SJCRH30 (cell line): ENCODE data around the gene TMSB4X. TPM values are rescaled to one million over a fixed set of nuclear protein-coding genes. Genes with fewer than 3 reads are reported as not detected.
A peak's percentile ranks its signal among the peaks of the same experiment; 100 is the strongest.
"Not testable (repeated sequence)": the region's sequence is repeated elsewhere in the genome, so short reads cannot be mapped to it uniquely, and the experiment has no call there.

ENCODE experiments used
- DNase-seq, 2 experiments: peaks; one replicate each; pipeline ENCODE4 v3.0.0-alpha.2; 2015 to 2020
- H3K27ac ChIP-seq: fragments of 250-450 bp; sonication (Bioruptor Pico); 2 replicates; pipeline ENCODE4 v1.5.1; 2020; ENCODE audit warnings: mild to moderate bottlenecking, moderate library complexity
- H3K27me3 ChIP-seq: fragments of 250-450 bp; sonication (Bioruptor Pico); 2 replicates; pipeline ENCODE4 v1.5.1; 2020; ENCODE audit warnings: mild to moderate bottlenecking, moderate library complexity
- H3K36me3 ChIP-seq: fragments of 250-450 bp; sonication (Bioruptor Pico); 2 replicates; pipeline ENCODE4 v1.5.1; 2020; ENCODE audit warnings: mild to moderate bottlenecking, moderate library complexity
- H3K4me1 ChIP-seq: fragments of 250-450 bp; sonication (Bioruptor Pico); 2 replicates; pipeline ENCODE4 v1.5.1; 2020; ENCODE audit warnings: mild to moderate bottlenecking, moderate library complexity
- H3K4me3 ChIP-seq: fragments of 250-450 bp; sonication (Bioruptor Pico); 2 replicates; pipeline ENCODE4 v1.5.1; 2020; ENCODE audit warnings: mild to moderate bottlenecking, moderate library complexity
- H3K9me3 ChIP-seq: fragments of 250-450 bp; sonication (Bioruptor Pico); replicated peaks from 2 replicates; pipeline ENCODE4 v1.5.1; 2020; ENCODE audit warnings: mild to moderate bottlenecking, moderate library complexity
- total RNA-seq: library from RNA; depleted of rRNA; stranded (reverse); fragments of >200 nt; shearing (Covaris generic); gene quantifications from 2 replicates; pipeline ENCODE4 v1.2.3, GENCODE V29; 2014

TMSB4X gene
- total RNA-seq, 1 experiment from 2014 or later = 1,274 TPM

DNA sequence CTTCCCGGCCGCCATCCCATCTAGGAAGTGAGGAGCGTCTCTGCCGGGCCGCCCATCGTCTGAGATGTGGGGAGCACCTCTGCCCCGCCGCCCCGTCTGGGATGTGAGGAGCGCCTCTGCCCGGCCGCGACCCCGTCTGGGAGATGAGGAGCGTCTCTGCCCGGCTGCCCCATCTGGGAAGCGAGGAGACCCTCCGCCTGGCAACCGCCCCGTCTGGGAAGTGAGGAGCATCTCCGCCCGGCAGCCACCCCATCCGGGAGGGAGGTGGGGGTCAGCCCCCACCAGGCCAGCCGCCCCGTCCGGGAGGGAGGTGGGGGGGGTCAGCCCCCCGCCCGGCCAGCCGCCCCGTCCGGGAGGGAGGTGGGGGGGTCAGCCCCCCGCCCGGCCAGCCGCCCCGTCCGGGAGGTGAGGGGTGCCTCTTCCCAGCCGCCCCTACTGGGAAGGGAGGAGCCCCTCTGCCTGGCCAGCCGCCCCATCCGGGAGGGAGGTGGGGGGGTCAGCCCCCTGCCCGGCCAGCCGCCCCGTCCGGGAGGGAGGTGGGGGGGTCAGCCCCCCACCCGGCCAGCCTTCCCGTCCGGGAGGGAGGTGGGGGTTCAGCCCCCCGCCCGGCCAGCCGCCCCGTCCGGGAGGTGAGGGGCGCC, 11.6 kb upstream of the TMSB4X start:
- not testable (repeated sequence) for H3K4me1 ChIP-seq, H3K9me3 ChIP-seq, H3K4me3 ChIP-seq, DNase-seq, H3K27me3 ChIP-seq, H3K36me3 ChIP-seq, H3K27ac ChIP-seq

DNA sequence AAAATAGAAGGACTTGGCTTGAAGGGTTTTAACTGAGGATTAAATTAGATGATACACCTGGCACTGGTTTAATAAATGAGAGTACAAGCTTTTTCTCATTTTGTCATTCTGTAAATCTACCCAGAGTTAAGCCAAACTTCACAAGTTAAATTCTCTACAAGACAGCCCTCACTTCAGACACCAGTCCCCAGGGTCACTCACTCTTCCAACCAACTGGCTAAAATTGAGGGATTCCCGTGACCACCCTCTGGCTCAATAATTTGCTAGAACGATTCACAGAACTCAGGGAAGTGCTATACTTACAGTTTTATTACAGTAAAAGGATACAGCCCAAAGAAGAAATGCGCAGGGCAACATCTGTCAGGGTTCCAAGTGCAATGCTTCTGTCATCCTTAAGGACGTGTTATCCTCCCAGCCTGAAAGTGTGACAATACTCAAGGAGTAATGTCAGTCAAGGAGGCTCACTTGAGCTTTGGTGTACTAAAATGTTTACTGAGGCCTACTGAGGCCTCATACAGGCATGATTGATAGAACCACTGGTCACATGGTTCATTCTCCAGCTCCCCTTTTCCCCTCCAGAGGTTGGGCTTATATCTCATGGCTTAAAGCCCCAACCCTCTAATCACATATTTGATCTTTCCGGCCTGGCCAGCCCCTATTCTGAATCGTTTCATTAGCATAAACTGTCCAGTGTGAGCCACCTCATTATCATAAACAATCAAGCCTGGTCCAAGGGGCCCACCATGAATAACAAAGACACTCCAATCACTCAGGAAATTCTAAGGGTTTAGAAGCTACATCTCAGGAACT, 9.6 kb upstream of the TMSB4X start:
- Histone ChIP-seq H3K4me3 (no peak overlapping the region), H3K27ac (0 out of 2 replicates have a peak overlapping the region, but pooled peaks have one; percentile 13), H3K27me3 (no peaks in the 10 kb centered on the region), H3K36me3 (no peaks in the 10 kb centered on the region), H3K4me1 (peaks cover 8% of the 10 kb centered on the region), H3K9me3 (no peaks in the 10 kb centered on the region)
- DNase-seq = peak in 1 of 2 experiments; percentile 60

DNA sequence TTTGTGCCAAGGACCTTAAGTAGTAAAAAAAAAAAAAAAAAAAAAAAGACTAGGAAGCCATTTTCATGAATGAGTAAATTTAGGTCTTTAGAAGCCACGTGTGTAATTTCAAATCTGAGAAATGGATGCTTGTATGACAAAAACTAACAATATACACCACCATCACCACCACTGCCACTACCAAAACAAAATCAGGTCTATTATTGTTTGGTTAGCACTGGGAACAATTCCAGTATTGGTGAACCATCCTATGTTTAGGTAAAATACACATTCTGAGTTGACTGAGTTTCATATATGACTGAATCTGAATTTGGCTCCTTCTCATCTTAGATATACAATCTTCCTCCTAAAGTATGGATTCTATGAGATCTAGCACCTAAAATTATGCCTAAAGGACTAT, 8.8 kb upstream of the TMSB4X start:
- no peak for DNase-seq
- no peaks in the 10 kb centered on the region for H3K36me3 ChIP-seq
- H3K4me1 ChIP-seq = peaks cover 8% of the 10 kb centered on the region
- no peaks in the 10 kb centered on the region for H3K27me3 ChIP-seq
- no peak overlapping the region for H3K27ac ChIP-seq
- no peaks in the 10 kb centered on the region for H3K9me3 ChIP-seq
- no peak overlapping the region for H3K4me3 ChIP-seq

DNA sequence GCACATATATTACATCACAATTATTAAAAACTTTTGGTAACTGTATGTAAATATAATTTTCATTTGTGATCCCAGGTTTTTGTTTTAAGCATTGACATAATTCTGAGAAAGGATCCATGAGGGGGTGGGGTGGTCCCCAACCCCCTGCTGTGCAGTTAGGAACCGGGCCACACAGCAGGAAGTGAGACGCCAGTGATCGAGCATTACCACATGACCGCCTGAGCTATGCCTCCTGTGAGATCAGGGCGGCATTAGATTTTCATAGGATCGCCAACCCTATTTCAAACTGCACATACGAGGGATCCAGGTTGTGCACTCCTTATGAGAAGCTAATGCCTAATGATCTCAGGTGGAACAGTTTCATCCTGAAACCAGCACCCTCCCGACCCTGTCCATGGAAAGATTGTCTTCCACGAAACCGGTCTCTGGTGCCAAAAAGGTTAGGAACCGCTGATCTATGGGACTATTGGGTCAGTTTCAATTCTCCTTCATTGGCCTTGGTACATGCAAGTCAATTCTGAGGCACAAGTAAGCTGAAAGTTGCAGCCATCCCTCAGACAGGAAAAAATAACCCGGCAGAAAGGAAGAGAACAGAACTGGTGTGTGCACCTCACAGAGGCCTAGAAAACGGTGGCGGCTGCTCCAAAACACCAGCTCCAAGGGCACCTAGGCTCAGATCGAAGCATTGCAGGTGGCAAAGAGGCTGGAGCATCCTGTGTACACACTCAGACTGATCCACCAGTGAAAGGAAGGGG, 7.0 kb upstream of the TMSB4X start:
- Histone ChIP-seq H3K4me3 (no peak overlapping the region), H3K4me1 (peaks cover 8% of the 10 kb centered on the region), H3K27ac (no peak overlapping the region), H3K36me3 (no peaks in the 10 kb centered on the region), H3K27me3 (no peaks in the 10 kb centered on the region), H3K9me3 (no peaks in the 10 kb centered on the region)
- DNase-seq = no peak

DNA sequence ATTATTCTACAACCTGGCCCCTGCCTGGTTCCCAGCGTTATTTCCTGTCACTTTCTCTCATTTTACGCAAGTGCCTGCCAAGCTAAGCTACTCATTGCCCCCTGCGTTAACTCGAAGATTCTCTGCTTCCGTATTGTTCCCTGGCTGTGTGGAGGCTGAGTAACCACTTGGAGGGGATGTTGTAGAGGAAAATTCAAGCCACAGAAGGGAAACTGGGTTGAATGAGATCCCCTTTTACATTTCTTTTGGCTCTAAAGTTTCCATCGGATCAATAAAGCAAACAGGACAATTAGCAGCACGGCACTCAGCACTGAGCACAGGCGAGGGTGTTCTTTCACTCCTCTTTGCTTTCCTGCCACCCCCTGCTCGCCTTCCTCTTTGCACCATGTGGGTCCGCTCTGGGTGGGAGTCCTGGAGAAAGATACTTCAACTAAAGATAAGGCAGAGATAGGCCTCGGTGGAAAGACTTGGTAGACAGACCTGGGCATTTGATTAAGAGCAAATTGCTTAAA, 4.2 kb upstream of the TMSB4X start:
- H3K4me1 ChIP-seq = peaks cover under 1% of the 10 kb centered on the region; the same call in 1 of the 2 replicates

DNA sequence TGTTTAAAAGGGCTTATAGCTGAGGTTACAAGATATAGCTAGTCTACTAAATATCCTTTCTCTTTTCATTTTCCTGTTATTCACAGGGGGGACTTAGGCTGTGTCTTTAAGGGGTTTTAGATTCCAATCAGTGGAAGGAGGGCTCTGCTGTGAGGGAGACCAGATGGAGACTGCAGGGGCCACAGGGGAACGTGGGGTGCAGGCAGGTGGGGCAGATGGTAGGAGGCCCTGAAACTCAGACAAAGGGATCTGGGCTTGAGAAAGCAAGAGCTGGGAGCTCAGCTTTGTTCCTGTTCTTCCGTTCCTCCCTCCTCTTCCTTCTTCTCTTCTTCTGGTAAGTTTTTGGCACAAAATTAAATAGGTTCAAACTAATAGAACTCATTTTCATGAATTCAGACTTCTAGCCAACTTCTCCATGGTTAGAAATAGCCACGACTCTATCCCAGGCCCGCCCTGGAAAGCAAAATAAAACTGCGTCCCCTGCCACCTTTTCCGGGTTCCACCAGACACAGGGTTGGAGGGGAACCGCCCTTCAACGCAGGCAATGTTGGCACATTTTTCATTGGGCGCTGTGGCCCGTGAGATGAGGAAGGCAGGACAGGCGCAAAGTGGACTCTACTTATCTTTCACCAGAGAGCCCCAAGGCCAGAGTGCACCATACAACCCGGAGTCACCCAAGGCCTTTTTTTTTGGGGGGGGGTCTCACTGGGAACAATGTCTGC, 3.5 kb upstream of the TMSB4X start:
- Histone ChIP-seq H3K36me3 (peaks cover 7% of the 10 kb centered on the region), H3K9me3 (no peaks in the 10 kb centered on the region), H3K27me3 (no peaks in the 10 kb centered on the region), H3K4me1 (no peaks in the 10 kb centered on the region), H3K4me3 (no peak overlapping the region), H3K27ac (no peak overlapping the region)
- DNase-seq = no peak

More for the DNA sequence above, 4.2 kb upstream of the TMSB4X start:
- Histone ChIP-seq H3K4me3 (no peak overlapping the region), H3K27ac (no peak overlapping the region), H3K27me3 (no peaks in the 10 kb centered on the region), H3K36me3 (peaks cover under 1% of the 10 kb centered on the region; the same call in 1 of the 2 replicates), H3K9me3 (no peaks in the 10 kb centered on the region)
- DNase-seq = peak in 1 of 2 experiments; percentile 38

DNA sequence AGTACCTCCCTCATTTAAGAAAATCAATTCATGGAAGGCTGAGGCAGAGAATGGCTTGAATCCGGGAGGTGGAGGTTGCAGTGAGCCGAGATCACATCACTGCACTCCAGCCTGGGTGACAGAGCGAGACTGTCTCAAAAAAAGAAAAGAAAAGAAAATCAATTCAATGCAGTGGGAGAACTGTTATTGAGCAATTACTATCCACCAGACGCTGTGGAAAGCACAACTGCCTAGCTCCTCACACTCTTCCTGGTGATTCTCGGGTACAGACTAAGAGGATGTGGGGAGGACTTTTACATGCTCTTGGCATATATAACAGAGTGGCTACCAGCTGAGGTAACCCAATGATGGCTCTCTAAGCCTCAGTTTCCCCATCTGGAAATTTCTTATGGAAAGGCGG, 2.7 kb upstream of the TMSB4X start:
- H3K27me3 ChIP-seq = no peaks in the 10 kb centered on the region
- no peak for DNase-seq
- H3K4me1 ChIP-seq = peaks cover 2% of the 10 kb centered on the region
- no peaks in the 10 kb centered on the region for H3K9me3 ChIP-seq
- no peak overlapping the region for H3K27ac ChIP-seq
- H3K4me3 ChIP-seq = no peak overlapping the region
- H3K36me3 ChIP-seq = peaks cover 15% of the 10 kb centered on the region

DNA sequence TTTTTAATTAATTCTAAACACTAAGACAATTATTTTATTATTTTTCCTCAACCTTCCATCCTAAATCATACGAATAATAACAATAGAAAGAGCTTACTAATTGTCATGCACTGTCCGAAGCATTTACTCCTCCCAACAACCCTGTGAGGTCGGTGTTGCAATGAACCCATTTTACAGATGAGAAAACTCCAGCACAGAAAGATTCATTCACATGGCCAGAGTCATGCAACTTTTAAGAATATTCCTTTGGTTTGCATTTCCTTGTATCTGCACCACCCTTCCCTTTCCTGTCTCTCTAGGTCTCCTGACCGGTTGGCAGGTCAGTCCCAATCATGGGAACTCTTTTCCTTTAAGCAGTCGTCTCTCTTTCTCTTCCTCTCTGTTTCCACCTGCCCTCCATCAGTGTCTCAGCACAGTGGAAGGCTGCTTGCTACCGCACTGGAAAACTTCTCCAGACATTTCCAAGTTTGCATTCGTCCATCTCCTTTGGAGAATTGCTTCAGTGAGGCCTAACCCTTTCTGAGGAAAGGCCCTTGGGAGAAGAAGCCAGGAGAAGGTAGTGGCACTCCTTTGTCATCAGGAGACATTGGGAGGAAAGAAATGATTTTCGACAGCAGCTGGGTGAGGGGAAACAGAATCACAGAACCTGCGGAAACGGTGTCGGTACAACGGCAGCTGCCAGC, 1.9 kb upstream of the TMSB4X start:
- no peaks in the 10 kb centered on the region for H3K9me3 ChIP-seq
- H3K4me3 ChIP-seq = no peak overlapping the region
- H3K36me3 ChIP-seq = peaks cover 21% of the 10 kb centered on the region
- H3K4me1 ChIP-seq = peaks cover 10% of the 10 kb centered on the region
- DNase-seq = no peak
- no peak overlapping the region for H3K27ac ChIP-seq
- no peaks in the 10 kb centered on the region for H3K27me3 ChIP-seq

DNA sequence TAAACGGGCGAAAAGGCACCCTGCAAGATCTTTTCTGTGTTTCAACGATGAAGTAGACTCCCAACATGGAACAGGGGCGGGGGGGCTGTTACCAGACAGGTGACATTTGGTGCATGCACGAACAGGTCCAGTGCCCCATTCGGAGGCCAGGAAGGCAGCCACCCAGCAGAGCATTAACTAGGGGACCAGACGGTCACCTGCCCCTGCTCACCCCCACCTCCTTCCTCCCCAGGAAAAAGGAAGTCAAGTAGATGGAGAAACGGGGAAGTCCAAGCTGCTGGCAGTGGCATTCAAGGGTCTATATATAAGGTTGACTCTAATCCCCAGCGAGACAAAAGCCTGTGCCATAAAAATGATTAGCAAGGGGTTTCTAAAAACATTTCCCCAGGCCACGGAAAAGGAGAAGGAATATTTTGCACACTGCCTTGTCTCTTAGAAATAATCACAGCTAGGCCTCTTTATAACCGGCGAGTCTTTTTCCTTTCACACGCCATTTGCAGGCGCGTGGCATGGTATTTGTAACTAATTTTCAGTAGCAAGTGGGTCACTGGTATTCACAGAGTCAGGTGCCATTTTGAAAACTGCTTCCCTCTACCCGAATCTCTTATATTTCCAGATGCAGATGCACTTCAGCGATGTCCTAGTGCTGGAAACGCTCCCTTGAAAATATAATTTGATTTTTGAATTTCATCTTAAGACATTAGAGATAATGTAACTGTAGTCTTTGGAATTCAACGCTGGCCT, 1.2 kb upstream of the TMSB4X start:
- H3K36me3 ChIP-seq = peaks cover 21% of the 10 kb centered on the region
- H3K4me1 ChIP-seq = peaks cover 11% of the 10 kb centered on the region
- DNase-seq = no peak
- H3K9me3 ChIP-seq = no peaks in the 10 kb centered on the region
- H3K27me3 ChIP-seq = no peaks in the 10 kb centered on the region
- H3K4me3 ChIP-seq = no peak overlapping the region
- peak overlapping the region; percentile 87; the same call in 1 of the 2 replicates for H3K27ac ChIP-seq

DNA sequence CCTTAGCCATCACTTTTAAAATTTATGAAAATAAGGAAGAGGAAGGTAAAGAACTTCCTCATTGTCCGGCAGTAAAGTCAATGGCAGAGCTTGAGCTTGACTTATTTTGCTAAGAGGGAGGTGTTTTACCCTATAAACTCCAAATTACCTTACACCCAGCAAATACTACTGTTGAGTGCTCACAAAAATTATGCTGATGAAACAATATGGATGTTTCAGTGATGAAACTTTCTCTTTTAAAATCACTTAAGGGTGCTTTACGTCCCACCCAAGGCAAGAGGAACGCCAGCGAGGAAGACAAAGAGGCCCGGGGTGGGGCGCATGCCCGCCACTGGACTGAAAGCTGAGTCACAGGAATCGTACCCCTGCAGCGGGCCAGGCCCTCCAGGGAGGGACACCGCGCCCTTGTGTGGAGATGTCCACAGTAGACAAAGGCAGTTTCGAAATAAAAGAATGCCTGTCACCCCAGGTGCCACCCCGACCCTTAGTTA, 560 bp upstream of the TMSB4X start:
- Histone ChIP-seq H3K9me3 (no peaks in the 10 kb centered on the region), H3K27ac (peak overlapping the region; percentile 87), H3K4me1 (peaks cover 11% of the 10 kb centered on the region), H3K4me3 (peak overlapping the region; percentile 88), H3K36me3 (peaks cover 21% of the 10 kb centered on the region), H3K27me3 (no peaks in the 10 kb centered on the region)
- peak in 1 of 2 experiments; percentile 28 for DNase-seq

DNA sequence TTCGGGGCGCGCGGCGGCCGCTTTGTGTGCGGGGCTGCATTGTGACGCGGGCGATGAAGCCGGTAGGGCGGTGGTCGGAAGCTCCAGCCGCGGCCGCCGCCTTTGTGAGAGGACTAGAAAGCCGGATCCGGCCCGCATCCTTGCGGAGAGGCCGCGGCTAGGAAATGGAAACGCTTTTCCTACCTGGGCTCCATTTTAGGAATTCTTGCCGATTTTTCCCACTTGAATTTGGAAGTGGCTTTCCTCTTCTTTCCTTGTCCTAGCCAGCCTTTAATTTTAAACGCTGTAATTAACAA, 708 bp downstream of the TMSB4X start:
- peaks cover 11% of the 10 kb centered on the region for H3K4me1 ChIP-seq
- peak overlapping the region; percentile 87 for H3K27ac ChIP-seq
- DNase-seq = peak in 1 of 2 experiments; percentile 58
- peak overlapping the region; percentile 88 for H3K4me3 ChIP-seq
- H3K9me3 ChIP-seq = no peaks in the 10 kb centered on the region
- H3K27me3 ChIP-seq = no peaks in the 10 kb centered on the region
- peaks cover 21% of the 10 kb centered on the region for H3K36me3 ChIP-seq

DNA sequence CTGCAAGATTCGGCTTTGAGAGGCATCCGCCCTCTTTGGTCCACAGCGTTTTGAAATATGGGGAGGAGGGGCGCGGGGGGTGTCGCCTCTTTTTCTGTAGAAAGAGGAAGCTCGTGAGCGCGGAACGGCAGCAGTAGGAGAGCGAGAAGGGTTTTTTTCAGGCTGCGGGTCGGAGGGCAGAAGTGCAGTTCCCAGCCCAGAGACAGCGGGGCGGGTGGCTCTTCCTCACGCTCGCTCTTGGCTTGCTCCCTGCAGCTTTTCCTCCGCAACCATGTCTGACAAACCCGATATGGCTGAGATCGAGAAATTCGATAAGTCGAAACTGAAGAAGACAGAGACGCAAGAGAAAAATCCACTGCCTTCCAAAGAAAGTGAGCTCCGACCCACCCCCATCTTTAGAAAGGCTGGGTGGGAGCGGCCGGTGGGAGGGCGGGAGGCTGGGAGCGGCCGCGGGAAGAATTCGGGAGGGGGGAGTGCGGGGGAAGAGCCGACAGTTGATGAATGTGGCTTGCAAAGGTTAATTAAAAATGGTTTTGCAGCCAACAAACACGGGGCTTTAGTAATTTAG, 1.2 kb downstream of the TMSB4X start:
- Histone ChIP-seq H3K4me3 (peak overlapping the region; percentile 88), H3K27me3 (no peaks in the 10 kb centered on the region), H3K27ac (peak overlapping the region; percentile 87), H3K4me1 (peaks cover 11% of the 10 kb centered on the region), H3K9me3 (no peaks in the 10 kb centered on the region), H3K36me3 (peaks cover 21% of the 10 kb centered on the region)
- DNase-seq = peak; percentile 57 to 67
